ENCODE data around the gene SLC24A3.

Gene SLC24A3

GRCh38 chr20:19397226-19397625, 184.8 kb downstream of the SLC24A3 start:
- no peak for DNase-seq

DNA sequence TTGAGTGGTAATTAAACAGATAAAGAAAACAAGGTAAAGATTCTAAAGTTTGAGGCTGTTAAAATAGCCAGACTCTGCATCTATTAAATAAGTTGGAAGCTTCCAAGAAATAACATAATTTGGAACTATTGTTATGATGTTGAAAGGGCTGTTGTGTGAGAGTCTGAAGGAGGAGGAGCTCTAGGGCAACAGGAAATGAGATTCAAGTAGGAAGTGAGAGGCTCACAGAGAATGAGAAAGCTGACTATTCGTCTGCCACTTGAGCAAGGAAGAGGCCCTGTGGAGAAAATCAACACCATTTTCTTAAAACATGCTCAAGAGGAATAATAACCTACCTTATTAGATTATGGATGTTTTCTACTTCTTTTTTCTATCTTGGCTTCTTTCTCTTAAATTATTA, 185.2 kb downstream of the SLC24A3 start:
- no peak for DNase-seq

DNA sequence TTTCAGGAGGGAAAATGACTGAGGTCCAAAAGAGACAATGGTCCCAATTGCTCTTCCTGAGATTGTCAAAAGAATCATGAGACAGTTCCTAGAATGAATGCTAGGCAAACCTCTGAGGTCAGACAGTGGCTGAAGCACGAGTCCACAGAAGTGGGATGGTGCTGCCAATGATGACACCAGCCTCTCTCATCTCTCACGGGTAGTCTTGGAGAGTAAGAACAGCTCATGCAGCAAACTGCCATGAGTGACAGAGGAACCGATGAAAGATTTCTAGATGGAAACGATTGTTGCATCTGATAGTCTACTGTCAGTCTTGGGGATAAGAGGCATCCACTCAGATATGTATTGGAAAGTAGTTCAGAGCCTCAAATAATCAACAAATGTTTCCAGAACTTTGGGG, 188.7 kb downstream of the SLC24A3 start:
- no peak for DNase-seq

DNA sequence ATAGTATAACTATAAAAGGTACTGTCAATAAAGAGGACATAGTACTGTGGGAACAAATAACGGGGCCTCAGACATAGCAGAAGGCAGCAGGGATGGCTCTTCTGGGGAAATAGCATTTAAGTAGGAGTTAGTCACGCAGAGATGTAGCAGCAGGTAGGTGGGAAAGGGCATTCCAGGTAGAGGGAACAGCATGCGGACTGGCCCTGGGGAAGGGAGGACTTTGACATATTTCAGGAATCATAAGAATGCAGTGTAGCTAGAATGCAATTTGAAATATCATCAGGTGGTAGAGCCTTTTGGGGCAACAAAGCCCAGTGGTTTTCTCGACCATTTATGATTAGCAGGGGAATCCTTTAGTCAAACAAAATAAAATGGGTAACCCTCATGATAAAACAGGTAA, 191.1 kb downstream of the SLC24A3 start:
- no peak for DNase-seq

DNA sequence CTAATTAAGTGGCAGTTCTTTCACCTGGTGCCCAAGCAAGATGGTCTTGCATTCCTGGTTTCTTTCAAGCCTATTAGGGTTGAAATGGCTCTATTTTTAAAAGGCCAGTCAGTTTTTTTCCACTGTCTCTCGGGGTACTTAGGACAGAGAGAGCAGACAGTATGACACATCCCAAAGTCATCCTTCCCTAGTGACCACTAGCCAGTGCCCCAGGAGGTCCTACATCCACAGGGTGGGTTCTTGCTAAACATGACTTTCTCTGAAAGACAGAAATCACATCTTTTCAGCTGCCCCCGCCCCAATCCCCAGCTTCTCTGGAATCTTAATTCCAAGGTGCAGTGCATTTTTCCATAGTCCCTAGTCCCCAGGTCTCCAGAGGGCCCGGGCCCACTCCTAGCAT, 192.4 kb downstream of the SLC24A3 start:
- no peak for DNase-seq

DNA sequence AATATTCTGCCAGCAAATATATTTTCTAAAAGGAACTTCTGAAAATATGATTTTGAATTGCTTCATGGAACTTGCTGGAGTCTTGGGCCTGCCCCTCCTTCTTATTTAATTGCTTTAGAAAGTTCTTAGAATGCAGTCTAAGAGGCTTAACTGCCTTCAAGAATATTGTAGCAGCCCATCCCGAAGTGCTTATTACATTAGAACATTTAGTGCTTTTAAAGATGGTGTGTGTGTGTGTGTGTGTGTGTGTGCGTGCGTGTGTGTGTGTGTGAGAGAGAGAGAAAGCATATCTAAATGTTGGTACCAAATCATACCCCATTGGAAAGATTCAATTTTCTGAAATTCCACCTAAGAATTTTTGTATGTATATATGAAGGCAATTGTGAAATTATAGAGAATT, 193.5 kb downstream of the SLC24A3 start:
- no peak for DNase-seq

DNA sequence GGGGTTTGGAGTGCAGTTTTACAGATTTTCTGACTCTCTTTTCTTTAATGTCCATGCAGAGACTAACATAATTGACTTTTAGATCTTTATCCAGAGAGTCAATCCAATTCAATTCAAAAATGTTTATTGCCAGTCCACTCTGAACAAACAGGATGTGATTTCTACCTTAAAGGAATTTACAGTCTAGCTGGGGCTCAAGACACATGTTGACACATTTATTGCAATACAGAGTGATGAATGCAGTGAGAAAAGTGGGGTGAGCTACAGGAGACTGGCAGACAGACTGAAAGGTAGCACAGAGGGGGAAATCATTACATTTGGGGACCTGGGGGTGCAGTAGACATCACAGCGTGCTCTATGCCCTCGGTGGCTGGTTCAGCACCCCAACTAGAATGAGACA, 193.9 kb downstream of the SLC24A3 start:
- no peak for DNase-seq

- DNase-seq, result no peak
Observed at GRCh38 chr20:19407196-19407595, 194.8 kb downstream of the SLC24A3 start.

GRCh38 chr20:19407736-19408135, 195.3 kb downstream of the SLC24A3 start:
- no peak for DNase-seq

- DNase-seq, result no peak
Observed at GRCh38 chr20:19408971-19409370, 196.5 kb downstream of the SLC24A3 start.

DNA sequence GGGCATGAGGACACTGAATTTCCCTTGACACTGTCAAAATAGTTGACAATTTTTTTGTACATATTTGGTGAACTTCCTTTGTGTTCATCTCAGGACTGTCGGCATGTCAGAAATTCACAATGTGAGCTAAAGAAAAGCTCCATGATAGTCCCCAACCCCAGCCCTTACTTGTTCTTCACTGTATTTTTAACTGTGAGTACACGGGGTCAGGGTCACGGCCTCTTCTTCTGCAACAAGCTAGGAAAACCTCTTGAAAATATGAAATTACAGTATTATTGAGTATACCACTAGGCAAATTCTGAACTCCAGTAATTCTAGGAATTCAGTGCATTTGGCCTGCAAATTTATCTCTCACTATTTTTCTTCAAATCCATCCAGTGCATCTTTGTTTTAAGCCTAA, 199.4 kb downstream of the SLC24A3 start:
- DNase-seq, result no peak

GRCh38 chr20:19412254-19412653, 199.8 kb downstream of the SLC24A3 start:
- no peak for DNase-seq

GRCh38 chr20:19414600-19414999, 202.2 kb downstream of the SLC24A3 start:
- no peak for DNase-seq

DNA sequence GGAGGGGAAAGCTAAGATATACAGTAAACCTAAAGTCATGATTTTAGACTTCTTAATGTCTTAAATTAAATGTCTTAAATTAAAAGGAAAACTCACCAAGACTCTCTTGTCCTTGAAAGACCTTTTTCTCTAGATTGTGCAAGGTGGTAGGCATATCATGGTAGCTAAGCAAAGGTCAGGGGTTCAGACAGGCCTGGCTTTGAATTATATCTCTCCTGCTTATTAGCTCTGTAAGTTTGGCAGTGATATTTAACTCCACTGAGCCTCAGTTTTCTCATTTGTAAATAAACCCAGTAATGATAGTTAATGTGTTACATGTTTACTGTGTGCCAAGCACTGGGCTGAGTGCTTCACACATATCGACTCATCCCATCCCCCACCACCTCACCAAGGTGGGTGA, 203.3 kb downstream of the SLC24A3 start:
- no peak for DNase-seq

- DNase-seq, result no peak
Observed at GRCh38 chr20:19416627-19417026, 204.2 kb downstream of the SLC24A3 start.

- DNase-seq, result no peak
Observed at GRCh38 chr20:19419396-19419795, 207.0 kb downstream of the SLC24A3 start.

- no peak for DNase-seq
Observed at GRCh38 chr20:19423097-19423899, 210.9 kb downstream of the SLC24A3 start.

DNA sequence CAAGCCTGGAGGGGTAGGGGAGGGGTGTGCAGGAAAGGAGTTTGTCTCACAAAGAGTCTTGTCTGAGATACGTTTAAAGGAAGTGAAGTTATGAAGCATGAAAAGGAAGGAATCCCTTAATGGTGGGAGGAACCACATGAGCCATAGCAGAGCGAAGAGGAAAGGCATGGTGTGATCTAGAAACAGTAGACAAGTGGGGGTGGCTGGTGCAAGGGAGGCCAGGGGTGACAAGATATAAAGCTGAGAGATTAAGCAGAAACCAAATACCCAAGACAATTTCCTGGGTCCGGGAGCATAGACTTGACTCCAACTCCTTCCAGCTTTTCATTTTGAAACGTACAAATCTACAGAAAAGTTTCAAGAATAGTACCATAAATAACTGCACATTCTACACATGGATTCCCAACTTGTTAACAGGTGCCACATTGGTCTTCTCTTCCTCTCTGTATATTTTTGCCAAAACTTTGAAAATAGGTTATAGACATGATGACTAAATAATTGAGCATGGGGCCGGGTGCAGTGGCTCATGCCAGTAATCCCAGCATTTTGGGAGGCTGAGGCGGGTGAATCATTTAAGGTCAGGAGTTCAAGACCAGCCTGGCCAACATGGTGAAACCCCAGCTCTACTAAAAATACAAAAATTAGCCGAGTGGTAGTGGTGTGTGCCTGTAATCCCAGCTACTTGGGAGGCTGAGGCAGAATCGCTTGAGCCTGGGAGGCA, 211.6 kb downstream of the SLC24A3 start:
- no peak for DNase-seq

GRCh38 chr20:19426356-19426755, 213.9 kb downstream of the SLC24A3 start:
- DNase-seq, result no peak

DNA sequence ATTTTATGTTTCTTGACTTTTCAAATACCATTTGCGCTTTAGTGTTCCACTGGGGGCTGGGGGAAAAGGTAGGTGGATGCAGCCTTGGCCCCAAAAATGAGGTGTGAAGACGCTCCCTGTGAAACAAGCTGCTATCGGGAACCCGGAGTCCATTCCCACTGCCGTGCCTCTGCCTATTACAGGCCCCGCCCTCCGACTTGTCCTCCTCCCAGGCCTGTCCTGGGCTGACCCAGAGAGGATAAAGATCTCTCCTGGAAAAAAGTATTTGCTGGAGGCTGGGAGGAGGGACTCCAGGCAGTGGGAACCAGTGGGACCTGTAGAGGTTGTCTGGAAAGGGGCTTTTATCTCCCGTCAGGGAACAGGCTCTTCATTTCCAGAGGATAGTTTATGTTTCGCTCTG, 215.0 kb downstream of the SLC24A3 start:
- DNase-seq, result no peak

DNA sequence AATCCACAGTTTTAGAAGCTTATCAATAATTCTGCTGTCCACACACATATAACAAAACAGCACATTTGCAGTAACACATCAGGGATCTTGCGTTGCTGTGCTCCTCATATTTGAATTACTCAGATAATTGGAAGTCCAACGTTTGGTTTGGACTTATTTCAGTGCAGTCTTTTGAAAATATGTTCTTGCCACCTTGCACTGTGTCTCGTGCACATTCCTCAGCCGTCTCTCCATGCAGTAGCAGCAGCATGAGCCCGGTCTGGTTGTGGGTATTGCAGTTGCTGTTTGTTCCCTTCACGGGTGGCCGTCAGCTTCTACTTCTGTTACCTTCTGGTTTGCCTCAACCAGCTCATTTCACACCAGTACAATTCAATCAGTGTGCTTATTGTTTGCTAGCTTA, 215.5 kb downstream of the SLC24A3 start:
- no peak for DNase-seq

DNA sequence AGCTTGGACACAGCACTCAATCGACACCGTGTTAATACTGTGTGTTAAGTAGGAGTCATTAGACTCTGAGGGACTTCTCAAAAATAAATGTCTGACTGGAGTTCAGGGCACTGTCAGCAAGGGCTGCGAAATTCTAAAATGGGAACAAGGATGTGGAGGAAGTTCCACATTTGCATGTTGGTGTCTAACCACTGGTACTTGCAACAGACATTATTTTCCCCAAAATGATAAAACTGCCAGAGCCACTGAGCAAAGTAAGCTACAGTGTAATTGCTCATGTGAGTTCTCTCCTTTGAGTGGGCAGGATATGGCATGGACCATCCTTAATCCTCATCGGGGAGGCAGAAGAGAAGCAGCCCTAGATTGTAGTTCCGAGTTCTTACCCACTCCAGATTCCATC, 215.9 kb downstream of the SLC24A3 start:
- no peak for DNase-seq

DNA sequence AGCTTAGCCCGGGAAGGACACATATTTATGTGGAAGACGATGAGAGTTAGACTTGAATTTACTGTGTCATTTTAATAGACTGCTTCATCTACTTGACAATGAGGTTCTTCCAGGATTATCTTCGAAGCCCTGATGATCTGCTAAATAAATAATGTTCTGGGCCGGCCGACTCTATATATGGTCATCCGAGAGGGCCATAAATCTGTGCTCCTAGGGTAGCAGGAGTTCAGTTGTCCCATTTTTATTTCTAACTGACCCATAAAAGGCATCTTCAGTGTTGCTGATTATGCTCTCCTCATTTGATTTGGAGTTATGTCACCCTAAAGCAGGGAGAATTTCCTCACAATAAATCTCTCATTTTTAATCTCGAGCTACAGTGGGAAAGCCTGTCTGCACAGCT, 217.1 kb downstream of the SLC24A3 start:
- no peak for DNase-seq

GRCh38 chr20:19430641-19431315, 218.3 kb downstream of the SLC24A3 start:
- DNase-seq, result no peak

Measured in T-helper 9 cell (primary cell).